Psoas muscle (tissue), 8 donors: ENCODE data around the gene DTL. TPM values are rescaled to one million over a fixed set of nuclear protein-coding genes. Genes with fewer than 3 reads are reported as not detected.
A peak's percentile ranks its signal among the peaks of the same experiment; 100 is the strongest.

Source experiments
- ATAC-seq, 4 donors: fragments of 200-7000 bp; cut with Tn5 transposase; one replicate each; pipeline ENCODE4 v1.9.1; 2020; ENCODE audit warnings: moderate library complexity in 3 of 4, mild to moderate bottlenecking in 2 of 4
- DNase-seq, 2 donors: peaks; one replicate each; pipeline ENCODE4 v3.0.0-alpha.2; 2020
- H3K27ac ChIP-seq: fragments of 200-600 bp; one replicate; pipeline ENCODE4 v1.8.0; 2022
- H3K27me3 ChIP-seq, 3 donors: fragments of 200-600 bp in 1 of 3; one replicate each; pipeline versions ENCODE4 v1.6.1 to v1.8.0; 2013 to 2022; ENCODE audit warnings: low read length in 2 of 3, mild to moderate bottlenecking in 2 of 3, moderate library complexity in 1 of 3; ENCODE audit not compliant: insufficient read depth in 3 of 3
- H3K36me3 ChIP-seq, 2 donors: fragments of 200-600 bp in 1 of 2; one replicate each; pipeline versions ENCODE4 v1.6.1 to v1.8.0; 2013 to 2022; ENCODE audit warnings: low read depth in 1 of 2, mild to moderate bottlenecking in 1 of 2, moderate library complexity in 1 of 2; ENCODE audit not compliant: insufficient read depth in 1 of 2
- H3K4me1 ChIP-seq: fragments of 200-600 bp; one replicate; pipeline ENCODE4 v1.8.0; 2022
- H3K4me3 ChIP-seq: fragments of 200-600 bp; one replicate; pipeline ENCODE4 v1.8.0; 2022; ENCODE audit warnings: mild to moderate bottlenecking
- H3K9me3 ChIP-seq: fragments of 200-600 bp; one replicate; pipeline ENCODE4 v1.8.0; 2022
- WGBS, 3 donors: extraction: QIAGEN DNeasy Blood & Tissue Kit; methylation state at CpG; one replicate each; pipeline versions ENCODE4 v1.1.6 to v1.1.7; 2013; 5-methylcytosine and 5-hydroxymethylcytosine counted together
- intact Hi-C, 2 donors: fragments of 100-400 bp; cut with DNase I; formaldehyde crosslinking; loops; one replicate each; pipeline versions ENCODE4 v1.11.0 to v1.14.2; 2022
- polyA plus RNA-seq, 3 donors: library from polyadenylated mRNA; stranded (reverse); fragments of 200-250 nt; gene quantifications; one replicate each; pipeline ENCODE4 v1.2.3, GENCODE V29; 2013
- total RNA-seq, 4 donors: library from RNA; stranded (reverse); fragmentation: NEBNext Ultra II Directional in 2 of 4; extraction: Animal tissue kit (Norgen Biotek cat#: 25700) in 2 of 4; gene quantifications; one replicate each; pipeline versions ENCODE4 v1.2.1 to v1.2.4, GENCODE V29; 2021 to 2023
- TF ChIP-seq, protein P1 (sequence below): fragments of 200-600 bp; IDR thresholded peaks from one replicate; pipeline ENCODE4 v1.8.0; 2022; ENCODE audit warnings: antibody characterized with exemption
- donor health status: healthy with polysubstance abuse.
- donor health status: DM: no; HTN: no; CAD: no; lungs with moderate emphysema.
- donor health status: Bipolar disorder and iron deficiency.
- donor health status: healthy.
- donor health status: DM: yes; HTN: yes; CAD: no.
- donor health status: DM: no; HTN: no; CAD: no.
- donor health status: DM: no; HTN: no; CAD: no.
- donor health status: DM: yes; HTN: yes; CAD: no.

Gene DTL
- total and polyA plus RNA-seq, 7 donors = 0.12 to 0.72 (median 0.19) TPM

DNA sequence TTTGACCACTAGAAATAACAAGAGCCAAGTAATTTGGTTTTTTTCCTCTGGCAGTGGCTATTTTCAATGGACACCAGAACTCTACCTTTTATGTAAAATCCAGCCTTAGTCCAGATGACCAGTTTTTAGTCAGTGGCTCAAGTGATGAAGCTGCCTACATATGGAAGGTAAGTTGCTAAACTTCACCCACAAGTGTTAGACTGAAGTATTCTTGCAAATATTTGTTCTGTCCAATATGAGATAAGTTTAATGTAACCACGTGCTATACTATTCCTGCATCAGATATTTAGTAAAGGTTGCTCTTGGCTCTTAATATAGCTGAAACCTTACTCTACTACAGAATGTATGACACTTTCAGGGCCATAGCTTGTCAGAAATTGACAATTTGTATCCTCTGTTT is 36.5 kb downstream of the DTL start:
- ATAC-seq (no peak), DNase-seq (no peak)
- Histone ChIP-seq H3K4me1 (peaks cover 2% of the 10 kb centered on the region), H3K4me3 (no peak overlapping the region), H3K27ac (no peak overlapping the region), H3K27me3 (no peaks in the 10 kb centered on the region), H3K36me3 (no peaks in the 10 kb centered on the region), H3K9me3 (no peaks in the 10 kb centered on the region)
- intact Hi-C loops = loop anchor here (5.0 kb wide), 5 partner anchors 160 to 380 kb away; no protein-coding TSS in a partner anchor
- 54 to 90% (median 68%) methylated on average over 1 of the region's 1 CpG for WGBS, 3 donors
- TF ChIP-seq, protein P1, sequence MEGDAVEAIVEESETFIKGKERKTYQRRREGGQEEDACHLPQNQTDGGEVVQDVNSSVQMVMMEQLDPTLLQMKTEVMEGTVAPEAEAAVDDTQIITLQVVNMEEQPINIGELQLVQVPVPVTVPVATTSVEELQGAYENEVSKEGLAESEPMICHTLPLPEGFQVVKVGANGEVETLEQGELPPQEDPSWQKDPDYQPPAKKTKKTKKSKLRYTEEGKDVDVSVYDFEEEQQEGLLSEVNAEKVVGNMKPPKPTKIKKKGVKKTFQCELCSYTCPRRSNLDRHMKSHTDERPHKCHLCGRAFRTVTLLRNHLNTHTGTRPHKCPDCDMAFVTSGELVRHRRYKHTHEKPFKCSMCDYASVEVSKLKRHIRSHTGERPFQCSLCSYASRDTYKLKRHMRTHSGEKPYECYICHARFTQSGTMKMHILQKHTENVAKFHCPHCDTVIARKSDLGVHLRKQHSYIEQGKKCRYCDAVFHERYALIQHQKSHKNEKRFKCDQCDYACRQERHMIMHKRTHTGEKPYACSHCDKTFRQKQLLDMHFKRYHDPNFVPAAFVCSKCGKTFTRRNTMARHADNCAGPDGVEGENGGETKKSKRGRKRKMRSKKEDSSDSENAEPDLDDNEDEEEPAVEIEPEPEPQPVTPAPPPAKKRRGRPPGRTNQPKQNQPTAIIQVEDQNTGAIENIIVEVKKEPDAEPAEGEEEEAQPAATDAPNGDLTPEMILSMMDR = no peak

DNA sequence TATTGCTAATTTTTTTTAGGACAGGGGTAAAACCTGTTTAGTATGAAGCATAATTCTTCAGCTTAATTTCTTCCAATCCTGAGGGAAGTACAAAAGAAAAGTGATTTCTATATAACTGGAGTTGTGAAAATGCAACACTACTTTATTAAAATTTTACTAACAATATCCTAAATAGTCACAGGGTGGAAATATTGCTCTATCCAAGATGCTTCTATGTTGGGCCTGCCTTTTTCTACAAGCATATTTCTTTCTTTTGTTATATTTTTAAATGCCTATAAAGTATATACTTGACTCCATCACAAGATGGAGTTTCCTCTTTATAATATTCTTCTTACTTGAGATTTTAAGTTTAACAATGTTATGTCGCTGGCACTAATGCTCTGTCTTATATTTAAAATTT is 37.9 kb downstream of the DTL start:
- TF ChIP-seq, protein P1 = peak; percentile 4
- intact Hi-C loops = loop anchor here (5.0 kb wide), 5 partner anchors 159 to 379 kb away; no protein-coding TSS in a partner anchor

DNA sequence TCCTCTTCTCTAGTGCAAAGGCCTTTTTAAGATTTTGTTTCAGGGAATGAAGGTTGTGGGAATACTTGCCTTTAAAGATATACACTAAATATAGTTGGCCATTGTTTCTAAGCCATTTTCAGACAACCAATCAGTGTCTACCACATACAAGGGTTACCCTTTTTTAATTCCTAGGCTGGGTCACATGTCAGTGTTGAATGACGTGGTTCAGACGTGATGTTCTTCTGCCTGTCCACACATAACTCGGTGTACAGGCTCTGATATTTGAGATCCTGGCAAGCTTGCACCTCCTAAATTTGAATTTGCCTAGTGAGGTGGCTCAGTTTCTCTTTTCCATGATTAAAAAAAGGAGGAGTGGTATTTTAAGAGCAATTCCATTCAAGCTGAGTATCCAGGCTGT is 38.8 kb downstream of the DTL start:
- Histone ChIP-seq H3K27me3 (no peaks in the 10 kb centered on the region), H3K4me3 (peak overlapping the region; percentile 42), H3K9me3 (no peaks in the 10 kb centered on the region), H3K27ac (peak overlapping the region; percentile 87), H3K4me1 (no peaks in the 10 kb centered on the region), H3K36me3 (no peaks in the 10 kb centered on the region)
- TF ChIP-seq, protein P1 = no peak
- no peak for DNase-seq
- WGBS, 3 donors = 26 to 48% (median 38%) methylated on average over 3 of the region's 3 CpGs
- ATAC-seq = peak; percentile 91 to 96 (median 96)
- intact Hi-C loops = loop anchor here (2.0 to 5.0 kb wide), 6 partner anchors 44 to 378 kb away; no protein-coding TSS in a partner anchor

More for the DNA sequence above, 37.9 kb downstream of the DTL start:
- whole genome bisulfite sequencing, 3 donors = 97 to 98% (median 98%) methylated on average over 1 of the region's 1 CpG
- Histone ChIP-seq H3K4me3 (no peak overlapping the region), H3K4me1 (no peaks in the 10 kb centered on the region), H3K9me3 (no peaks in the 10 kb centered on the region), H3K36me3 (no peaks in the 10 kb centered on the region), H3K27ac (peak overlapping the region; percentile 87), H3K27me3 (no peaks in the 10 kb centered on the region)
- ATAC-seq (no peak), DNase-seq (no peak)

DNA sequence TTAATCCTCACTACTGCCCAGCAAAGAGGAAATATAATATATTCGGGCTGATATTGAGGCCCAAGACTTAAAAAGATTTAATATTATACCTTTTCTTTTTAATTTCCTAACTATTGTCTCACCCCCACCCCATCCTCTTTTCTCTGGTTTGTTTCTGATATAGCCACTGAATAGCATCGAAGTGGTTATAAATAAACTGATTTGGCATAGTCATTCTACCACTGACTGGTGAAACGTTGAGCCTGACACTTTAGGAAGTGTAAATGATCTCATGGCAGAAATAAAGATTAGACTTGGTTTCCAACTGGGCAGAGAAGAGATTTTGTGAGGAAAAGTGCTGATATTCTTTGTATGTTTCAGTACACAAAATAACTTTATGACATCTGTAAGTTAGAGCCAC is 39.3 kb downstream of the DTL start:
- WGBS, 3 donors = 22 to 37% (median 24%) methylated on average over 3 of the region's 3 CpGs
- Histone ChIP-seq H3K4me3 (peak overlapping the region; percentile 42), H3K9me3 (no peaks in the 10 kb centered on the region), H3K27me3 (no peaks in the 10 kb centered on the region), H3K4me1 (no peaks in the 10 kb centered on the region), H3K36me3 (no peaks in the 10 kb centered on the region), H3K27ac (peak overlapping the region; percentile 87)
- ATAC-seq = peak; percentile 45 to 82 (median 74)
- intact Hi-C loops = loop anchor here (2.0 to 5.0 kb wide), 7 partner anchors 42 to 377 kb away; no protein-coding TSS in a partner anchor
- TF ChIP-seq, protein P1 = no peak
- no peak for DNase-seq

DNA sequence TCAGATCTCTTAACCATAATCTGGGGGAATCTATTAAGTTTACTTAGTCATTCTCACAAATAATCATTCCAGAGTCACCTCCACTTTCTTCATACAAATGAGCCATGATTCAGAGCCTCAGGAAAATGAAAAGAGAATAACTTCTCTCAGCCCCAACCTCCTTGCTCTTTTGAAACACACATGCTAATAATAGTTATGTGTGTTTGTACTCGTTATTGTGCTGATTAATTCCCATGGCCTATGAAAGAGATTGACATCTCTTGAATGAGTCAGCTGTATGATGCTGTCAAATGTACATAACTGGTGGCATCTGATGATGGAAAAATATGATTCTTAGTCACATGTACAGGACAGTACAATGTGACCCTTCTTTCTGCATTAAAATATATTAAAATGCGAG is 41.5 kb downstream of the DTL start:
- H3K9me3 ChIP-seq = no peaks in the 10 kb centered on the region
- 56 to 68% (median 57%) methylated on average over 2 of the region's 2 CpGs for WGBS, 3 donors
- H3K27ac ChIP-seq = peak overlapping the region; percentile 87
- H3K4me1 ChIP-seq = no peaks in the 10 kb centered on the region
- H3K4me3 ChIP-seq = no peak overlapping the region
- ATAC-seq (peak; percentile 38 to 66 (median 53)), DNase-seq (no peak)
- TF ChIP-seq, protein P1 = no peak
- no peaks in the 10 kb centered on the region for H3K36me3 ChIP-seq
- intact Hi-C loops = loop anchor here in 1 of 2 donors (5.0 kb wide), 1 partner anchor 40 kb away; no protein-coding TSS in a partner anchor
- no peaks in the 10 kb centered on the region for H3K27me3 ChIP-seq
